Osteoblast (primary cell): ENCODE data around the gene GCN1. TPM values are rescaled to one million over a fixed set of nuclear protein-coding genes. Genes with fewer than 3 reads are reported as not detected.
A peak's percentile ranks its signal among the peaks of the same experiment; 100 is the strongest.

Experiments used
- DNase-seq: peaks from one replicate; pipeline ENCODE4 v3.0.0; 2011; ENCODE audit warnings: low spot score, mixed read lengths; ENCODE audit not compliant: insufficient read length; ENCODE audit errors: missing footprints
- H2AFZ ChIP-seq: 2 replicates; pipeline ENCODE4 v1.6.0; 2011; ENCODE audit warnings: mild to moderate bottlenecking, low read length
- H3K27ac ChIP-seq: 2 replicates; pipeline ENCODE4 v1.5.1; 2011; ENCODE audit warnings: mild to moderate bottlenecking, low read depth, low read length, moderate library complexity
- H3K27me3 ChIP-seq: 2 replicates; pipeline ENCODE4 v1.6.0; 2012; ENCODE audit warnings: mild to moderate bottlenecking, control low read depth, inconsistent platforms, low read length, moderate library complexity; ENCODE audit not compliant: insufficient read depth
- H3K36me3 ChIP-seq: 2 replicates; pipeline ENCODE4 v1.5.1; 2011; ENCODE audit warnings: mild to moderate bottlenecking, low read length, control low read depth, moderate library complexity; ENCODE audit not compliant: insufficient read depth
- H3K4me1 ChIP-seq: 2 replicates; pipeline ENCODE4 v1.5.1; 2011; ENCODE audit warnings: mild to moderate bottlenecking, low read length, control low read depth, moderate library complexity; ENCODE audit not compliant: insufficient read depth
- H3K4me2 ChIP-seq: 2 replicates; pipeline ENCODE4 v1.6.0; 2011; ENCODE audit warnings: mild to moderate bottlenecking, low read length; ENCODE audit not compliant: insufficient read depth
- H3K4me3 ChIP-seq: fragments of 200-600 bp; sonication (generic); 3 replicates; pipeline ENCODE4 v1.5.1; 2012; ENCODE audit warnings: mild to moderate bottlenecking, low read length, inconsistent platforms; ENCODE audit not compliant: insufficient read depth
- H3K79me2 ChIP-seq: 2 replicates; pipeline ENCODE4 v1.6.0; 2012; ENCODE audit warnings: mild to moderate bottlenecking, low read length, control low read depth, inconsistent platforms; ENCODE audit not compliant: insufficient read depth
- H3K9me3 ChIP-seq: 2 replicates; pipeline ENCODE4 v1.5.1; 2011; ENCODE audit warnings: low read depth, low read length, control low read depth
- H4K20me1 ChIP-seq: 2 replicates; pipeline ENCODE4 v1.6.0; 2012; ENCODE audit warnings: mild to moderate bottlenecking, low read length, control low read depth; ENCODE audit not compliant: insufficient read depth
- total RNA-seq: library from RNA; depleted of rRNA; stranded (reverse); fragments of >200 nt; gene quantifications from 2 replicates; pipeline ENCODE4 v1.2.3, GENCODE V29; 2012
- TF ChIP-seq, protein P1 (sequence below): IDR thresholded peaks from 2 replicates; pipeline ENCODE4 v1.5.1; 2011; ENCODE audit warnings: mild to moderate bottlenecking, low read depth, low read length, moderate library complexity; ENCODE audit errors: extremely low read depth

GCN1 gene
- total RNA-seq, 1 donor, result 103 TPM

- H4K20me1 ChIP-seq, result peaks cover 17% of the 10 kb centered on the region
- H3K27me3 ChIP-seq, result no peaks in the 10 kb centered on the region
- peak; percentile 63 for DNase-seq
- no peaks in the 10 kb centered on the region for H3K36me3 ChIP-seq
- H3K4me2 ChIP-seq, result peak overlapping the region; percentile 62
- peak overlapping the region; percentile 16 for H3K4me3 ChIP-seq
- TF ChIP-seq, protein P1, sequence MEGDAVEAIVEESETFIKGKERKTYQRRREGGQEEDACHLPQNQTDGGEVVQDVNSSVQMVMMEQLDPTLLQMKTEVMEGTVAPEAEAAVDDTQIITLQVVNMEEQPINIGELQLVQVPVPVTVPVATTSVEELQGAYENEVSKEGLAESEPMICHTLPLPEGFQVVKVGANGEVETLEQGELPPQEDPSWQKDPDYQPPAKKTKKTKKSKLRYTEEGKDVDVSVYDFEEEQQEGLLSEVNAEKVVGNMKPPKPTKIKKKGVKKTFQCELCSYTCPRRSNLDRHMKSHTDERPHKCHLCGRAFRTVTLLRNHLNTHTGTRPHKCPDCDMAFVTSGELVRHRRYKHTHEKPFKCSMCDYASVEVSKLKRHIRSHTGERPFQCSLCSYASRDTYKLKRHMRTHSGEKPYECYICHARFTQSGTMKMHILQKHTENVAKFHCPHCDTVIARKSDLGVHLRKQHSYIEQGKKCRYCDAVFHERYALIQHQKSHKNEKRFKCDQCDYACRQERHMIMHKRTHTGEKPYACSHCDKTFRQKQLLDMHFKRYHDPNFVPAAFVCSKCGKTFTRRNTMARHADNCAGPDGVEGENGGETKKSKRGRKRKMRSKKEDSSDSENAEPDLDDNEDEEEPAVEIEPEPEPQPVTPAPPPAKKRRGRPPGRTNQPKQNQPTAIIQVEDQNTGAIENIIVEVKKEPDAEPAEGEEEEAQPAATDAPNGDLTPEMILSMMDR, result peak; percentile 34
- H3K4me1 ChIP-seq, result peaks cover 80% of the 10 kb centered on the region
- peak overlapping the region; percentile 97 for H3K27ac ChIP-seq
- H2AFZ ChIP-seq, result no peak overlapping the region
- no peaks in the 10 kb centered on the region for H3K9me3 ChIP-seq
- peaks cover 82% of the 10 kb centered on the region for H3K79me2 ChIP-seq
Measured at GRCh38 chr12:120235369-120236323, 41.1 kb upstream of the GCN1 start.

- no peaks in the 10 kb centered on the region for H3K27me3 ChIP-seq
- H4K20me1 ChIP-seq, result peaks cover 9% of the 10 kb centered on the region
- no peak overlapping the region for H2AFZ ChIP-seq
- H3K4me1 ChIP-seq, result peaks cover 88% of the 10 kb centered on the region
- DNase-seq, result peak; percentile 95
- peak overlapping the region; percentile 22 for H3K4me3 ChIP-seq
- H3K36me3 ChIP-seq, result no peaks in the 10 kb centered on the region
- H3K27ac ChIP-seq, result peak overlapping the region; percentile 97
- no peaks in the 10 kb centered on the region for H3K9me3 ChIP-seq
- TF ChIP-seq, protein P1, result peak; percentile 47
- H3K4me2 ChIP-seq, result peak overlapping the region; percentile 62
- peaks cover 80% of the 10 kb centered on the region for H3K79me2 ChIP-seq
Measured at GRCh38 chr12:120234643-120235368, 40.3 kb upstream of the GCN1 start.

DNA sequence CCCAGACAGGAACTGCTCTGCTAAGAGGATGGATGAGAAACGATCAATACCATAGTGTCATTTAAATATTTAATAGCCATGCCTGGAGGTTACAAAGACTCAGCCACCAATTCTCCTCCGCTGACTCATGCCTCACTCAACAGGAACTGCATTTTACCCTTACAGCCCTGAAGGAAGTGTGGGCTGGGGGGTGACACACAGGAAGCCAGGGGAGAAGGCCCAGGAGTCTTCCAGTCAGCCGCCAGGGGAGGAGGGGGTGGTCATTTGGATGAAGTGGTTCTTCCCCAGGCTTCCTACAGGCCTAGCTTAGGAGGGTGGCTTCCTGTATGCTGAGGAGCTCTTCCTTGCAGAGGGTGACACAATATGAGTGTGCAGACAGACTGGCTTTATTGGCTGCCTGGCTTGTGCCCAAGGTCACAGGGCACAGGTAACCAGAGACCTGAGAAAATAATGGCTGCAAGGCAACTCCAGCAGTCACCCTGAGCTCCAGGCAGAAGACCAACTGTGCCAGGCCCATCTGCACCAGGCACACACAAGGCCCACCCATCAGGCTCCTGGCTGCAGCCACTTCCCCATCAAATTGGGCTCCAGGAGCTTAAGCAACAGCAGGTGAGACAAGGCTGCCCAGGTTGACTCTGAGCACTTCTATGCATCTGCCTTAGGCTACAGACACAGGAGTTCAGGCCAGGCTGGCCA, 36.9 kb upstream of the GCN1 start:
- Histone ChIP-seq H3K27me3 (no peaks in the 10 kb centered on the region), H4K20me1 (peaks cover 21% of the 10 kb centered on the region), H2AFZ (no peak overlapping the region), H3K4me3 (peak overlapping the region; percentile 43), H3K4me2 (peak overlapping the region; percentile 70), H3K4me1 (peaks cover 85% of the 10 kb centered on the region), H3K79me2 (peaks cover 84% of the 10 kb centered on the region), H3K27ac (peak overlapping the region; percentile 97), H3K9me3 (no peaks in the 10 kb centered on the region), H3K36me3 (peaks cover 4% of the 10 kb centered on the region)
- peak; percentile 95 for DNase-seq
- TF ChIP-seq, protein P1, result no peak
